Right forelimb (tissue), 1 donor: ENCODE data around the gene NOTUM.
"Not testable (repeated sequence)": the region's sequence is repeated elsewhere in the genome, so short reads cannot be mapped to it uniquely, and the experiment has no call there.

ENCODE experiments used
- DNase-seq: peaks from one replicate; pipeline ENCODE4 v3.0.0-alpha.2; 2018

Gene NOTUM

DNA sequence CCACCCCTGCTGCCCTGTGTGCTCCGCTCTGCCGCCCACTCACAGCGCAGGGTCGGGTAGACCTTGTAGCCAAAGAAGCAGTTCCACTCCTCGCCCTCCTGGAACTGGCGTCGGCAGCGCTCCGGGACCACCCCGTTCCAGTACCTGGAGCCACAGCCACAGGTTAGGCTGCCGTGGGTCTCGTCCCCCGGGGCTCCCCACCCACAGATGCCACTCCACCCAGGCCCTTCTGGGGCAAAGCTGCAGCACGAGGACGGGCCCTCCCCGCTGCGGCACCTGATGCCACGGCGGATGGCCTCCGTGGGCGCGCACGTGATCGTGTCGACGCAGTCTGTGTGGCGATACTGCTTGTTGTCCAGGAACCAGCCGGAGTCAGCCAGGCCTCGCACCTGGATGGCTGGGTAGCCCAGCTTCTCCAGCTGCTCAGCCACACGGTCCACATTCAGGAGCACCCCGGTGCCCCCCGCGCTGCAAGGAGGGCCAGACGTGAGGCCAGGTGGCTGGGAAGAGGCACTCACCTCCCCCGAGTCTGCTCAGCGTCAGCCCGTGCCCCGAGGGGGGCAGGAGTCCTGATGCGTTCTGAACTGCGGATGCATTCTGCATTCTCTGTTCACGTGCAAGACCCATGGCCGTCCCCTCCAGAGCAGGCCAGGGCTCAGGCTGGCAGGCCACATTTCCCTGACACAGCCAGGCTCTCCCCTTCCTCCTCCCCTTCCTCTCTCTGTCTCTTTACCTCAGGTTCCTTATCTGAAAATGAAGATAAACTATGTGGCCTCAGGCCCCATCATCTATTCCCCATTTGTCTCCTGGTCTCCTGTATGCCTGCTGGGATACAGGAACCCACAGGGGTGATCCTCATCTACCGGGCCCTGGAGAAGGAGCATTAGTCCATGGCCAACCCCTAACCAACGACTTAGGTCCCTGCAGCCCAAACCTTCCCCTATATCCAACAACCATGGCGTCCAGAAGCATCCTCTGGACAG, 4.1 kb downstream of the NOTUM start:
- DNase-seq, result no peak

DNA sequence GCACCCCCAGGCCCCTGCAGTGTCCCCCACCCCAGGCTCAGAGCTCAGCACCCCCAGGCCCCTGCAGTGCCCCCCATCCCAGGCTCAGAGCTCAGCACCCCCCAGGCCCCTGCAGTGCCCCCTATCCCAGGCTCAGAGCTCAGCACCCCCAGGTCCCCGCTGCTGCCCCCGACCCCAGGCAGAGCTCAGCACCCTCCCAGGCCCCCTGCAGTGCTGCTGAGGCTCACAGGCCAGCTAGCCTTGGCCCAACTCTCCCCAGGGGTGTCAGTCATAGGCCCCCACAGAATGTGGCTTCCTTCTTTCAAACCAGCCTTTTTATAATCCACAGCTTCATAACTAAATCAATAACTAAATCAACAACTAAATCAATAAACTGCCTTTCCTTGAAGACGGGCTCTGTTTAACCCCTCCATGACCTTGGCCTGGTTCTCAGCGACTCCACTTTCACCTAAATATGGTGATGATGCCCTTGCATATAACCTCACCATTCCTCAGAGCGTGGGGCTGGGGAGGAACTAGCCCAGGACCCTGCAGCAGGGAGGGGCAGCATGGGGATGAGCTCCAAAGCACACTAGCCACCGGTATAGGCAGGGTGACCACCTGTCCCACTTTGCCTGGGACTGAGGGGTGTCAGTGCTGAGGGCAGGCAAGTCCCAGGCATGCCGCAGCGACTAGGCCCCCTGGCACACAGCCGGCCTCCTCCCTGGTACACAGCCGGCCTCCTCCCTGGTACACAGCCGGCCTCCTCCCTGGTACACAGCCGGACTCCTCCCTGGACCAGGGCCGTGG, 5.0 kb downstream of the NOTUM start:
- no peak for DNase-seq

DNA sequence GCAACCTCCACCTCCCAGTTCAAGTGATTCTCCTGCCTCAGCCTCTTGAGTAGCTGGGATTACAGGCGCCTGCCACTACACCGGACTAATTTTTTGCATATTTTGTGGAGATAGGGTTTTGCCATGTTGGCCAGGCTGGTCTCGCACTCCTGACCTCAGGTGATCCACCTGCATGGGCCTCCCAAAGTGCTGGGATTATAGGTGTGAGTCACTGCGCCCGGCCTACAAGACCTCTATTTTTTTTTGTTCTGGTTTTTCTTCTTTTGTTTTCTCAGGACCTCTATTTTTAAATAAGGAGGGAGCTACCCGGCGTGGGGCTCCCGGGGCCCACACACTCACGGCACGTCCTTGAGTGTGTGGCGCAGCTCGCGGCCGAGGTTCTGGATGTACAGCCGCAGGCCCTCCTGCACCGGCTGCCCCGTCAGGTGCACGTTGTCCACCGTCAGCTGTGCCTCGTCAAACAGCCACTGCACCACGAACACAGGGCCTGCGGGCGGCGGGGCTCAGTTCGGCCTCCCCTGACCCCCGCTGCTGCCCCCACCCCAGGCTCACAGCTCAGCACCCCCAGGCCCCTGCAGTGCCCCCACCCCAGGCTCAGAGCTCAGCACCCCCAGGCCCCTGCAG, 5.8 kb downstream of the NOTUM start:
- DNase-seq, result no peak

DNA sequence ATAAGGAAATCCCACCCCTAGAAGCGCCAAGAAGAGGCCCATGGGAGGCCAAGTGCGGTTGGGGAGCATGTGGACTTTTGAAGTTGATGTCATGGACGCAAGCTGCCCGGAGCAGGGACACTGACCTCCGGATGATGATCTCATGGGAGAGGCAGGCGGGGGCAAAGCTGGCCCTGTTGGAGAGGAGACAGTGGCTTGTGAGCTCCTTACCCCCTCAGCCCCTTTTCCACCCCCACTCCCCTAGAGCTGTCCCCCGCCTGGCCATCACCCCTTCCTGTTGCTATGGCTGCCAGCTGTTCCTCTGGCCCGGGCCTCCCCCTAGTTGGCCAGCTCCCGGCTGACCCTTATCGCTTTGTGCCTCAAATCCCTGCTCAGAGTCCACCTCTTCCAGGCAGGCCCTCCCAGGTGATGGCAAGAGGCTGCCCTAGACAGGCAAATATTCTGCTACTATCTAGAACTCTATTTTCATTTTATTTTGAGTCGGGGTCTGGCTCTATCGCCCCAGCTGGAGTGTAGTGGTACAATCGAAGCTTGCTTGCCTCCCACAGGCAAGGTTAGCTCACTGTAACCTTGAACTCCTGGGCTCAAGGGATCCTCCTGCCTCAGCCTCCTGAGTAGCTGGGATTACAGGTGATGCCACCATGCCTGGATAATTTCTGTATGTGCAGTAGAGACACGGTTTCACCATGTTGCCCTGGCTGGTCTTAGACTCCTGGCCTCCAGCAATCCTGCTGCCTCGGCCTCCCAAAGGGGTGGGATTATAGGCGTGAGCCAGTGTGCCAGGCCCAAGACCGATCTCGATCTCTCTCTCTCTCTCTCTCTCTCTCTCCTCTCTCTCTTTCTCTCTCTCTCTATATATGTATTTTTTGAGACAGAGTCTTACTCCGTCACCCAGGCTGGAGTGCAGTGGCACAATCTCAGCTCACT, 6.6 kb downstream of the NOTUM start:
- no peak for DNase-seq

DNA sequence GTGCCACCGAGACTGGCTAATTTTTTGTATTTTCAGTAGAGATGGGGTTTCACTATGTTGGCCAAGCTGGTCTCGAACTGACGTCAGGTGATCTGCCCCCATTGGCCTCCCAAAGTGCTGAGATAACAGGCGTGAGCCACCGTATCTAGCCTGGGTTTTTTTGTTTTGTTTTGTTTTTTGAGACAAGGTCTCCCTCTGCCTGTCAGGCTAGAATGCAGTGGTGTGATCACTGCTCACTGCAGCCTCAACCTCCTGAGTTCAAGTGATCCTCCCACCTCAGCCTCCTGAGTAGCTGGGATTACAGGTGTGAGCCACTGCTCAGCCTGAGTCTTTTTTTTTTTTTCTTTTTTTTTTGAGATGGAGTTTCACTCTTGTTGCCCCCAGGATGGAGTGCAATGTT, 7.5 kb downstream of the NOTUM start:
- not testable (repeated sequence) for DNase-seq

- DNase-seq, result no peak
Observed at GRCh38 chr17:81952792-81953228, 8.2 kb downstream of the NOTUM start.

DNA sequence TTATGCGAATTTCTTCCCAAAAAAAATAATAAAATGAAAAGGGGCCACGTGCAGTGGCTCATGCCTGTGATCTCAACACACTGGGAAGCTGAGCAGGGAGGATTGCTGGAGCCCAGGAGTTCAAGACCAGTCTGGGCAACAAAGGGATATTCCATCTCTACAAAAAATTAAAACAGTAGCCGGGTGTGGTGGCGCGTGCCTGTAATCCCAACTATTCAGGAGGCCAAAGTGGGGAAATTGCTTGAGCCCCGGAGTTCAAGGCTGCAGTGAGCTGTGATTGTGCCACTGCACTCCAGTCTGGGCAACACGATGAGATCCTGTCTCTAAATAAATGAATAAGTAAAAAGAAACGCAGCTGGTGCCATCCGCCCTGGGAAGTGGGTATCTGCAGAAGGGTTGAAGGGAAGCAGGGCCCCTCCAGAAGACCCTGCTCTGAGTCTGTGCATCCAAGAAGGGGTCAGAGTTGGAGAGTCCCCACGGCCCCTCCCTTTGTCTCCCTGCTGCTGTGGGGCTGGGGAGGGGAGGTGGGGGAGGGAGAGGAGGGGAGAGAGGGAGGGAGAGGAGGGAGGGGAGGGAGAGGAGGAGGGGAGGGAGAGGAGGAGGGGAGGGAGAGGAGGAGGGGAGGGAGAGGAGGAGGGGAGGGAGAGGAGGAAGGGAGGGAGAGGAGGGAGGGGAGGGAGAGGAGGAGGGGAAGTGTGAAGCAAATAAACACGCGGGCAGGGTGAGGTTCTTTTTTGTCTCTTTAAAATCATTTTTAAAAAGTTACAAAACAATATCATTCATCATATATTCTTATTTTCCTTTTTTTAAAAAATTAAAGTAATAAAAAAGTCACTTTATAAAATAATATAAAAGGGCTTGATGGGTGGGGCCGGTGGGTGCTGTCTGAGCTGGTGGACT, 9.0 kb downstream of the NOTUM start:
- no peak for DNase-seq

DNA sequence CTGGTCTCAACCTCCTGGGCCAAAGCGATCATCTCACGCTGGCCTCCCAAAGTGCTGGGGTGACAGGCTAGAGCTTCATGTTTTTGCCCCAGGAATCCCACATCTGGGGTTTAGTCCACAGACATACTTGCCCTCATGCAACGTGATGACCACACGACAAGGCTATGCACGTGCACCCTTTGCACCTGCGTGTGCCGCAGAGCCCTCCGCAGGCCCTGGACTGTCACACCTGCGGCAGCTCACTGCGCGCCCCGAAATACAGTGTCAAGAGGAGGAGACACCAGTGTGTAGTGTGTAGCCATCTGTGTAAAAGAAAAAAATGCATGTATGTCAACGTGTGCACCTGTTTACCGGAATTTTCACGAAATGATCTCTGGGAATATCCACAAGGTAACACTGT, 10.5 kb downstream of the NOTUM start:
- DNase-seq, result no peak

DNA sequence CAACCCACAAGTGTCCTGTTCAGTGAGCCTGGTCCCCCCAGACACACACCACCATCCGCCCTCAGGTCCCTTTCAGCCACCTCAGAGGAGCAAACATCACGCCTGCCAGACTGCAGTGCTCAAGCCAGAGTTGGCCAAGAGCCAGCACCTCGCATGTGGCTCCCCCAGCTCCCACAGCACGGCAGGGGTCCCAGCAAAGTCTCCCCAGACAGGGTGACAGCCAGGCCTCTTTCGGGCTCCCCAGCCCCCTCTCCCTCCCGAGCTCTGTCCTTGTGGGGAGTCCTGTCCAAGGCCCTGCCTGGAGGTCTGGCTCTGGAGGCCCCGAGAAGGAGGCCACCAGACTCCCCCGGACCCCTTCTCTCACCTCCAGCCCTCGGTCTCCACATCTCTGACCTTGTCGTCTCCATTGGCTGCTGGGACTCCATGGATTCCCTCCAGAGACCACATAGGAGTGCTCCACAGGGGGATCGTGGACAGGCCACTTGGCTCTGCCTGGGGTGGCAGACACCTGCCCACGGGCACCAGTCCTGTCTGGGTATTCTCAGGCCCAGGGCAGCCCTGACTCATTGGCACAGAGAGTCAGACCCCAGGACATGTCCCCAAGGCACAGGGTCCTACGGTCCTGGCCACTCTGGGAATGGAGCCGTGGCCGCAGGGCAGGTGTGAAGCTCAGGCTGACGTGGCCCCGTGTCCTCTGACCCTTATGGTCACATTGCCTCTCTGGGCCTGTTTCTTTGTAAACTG, 12.2 kb downstream of the NOTUM start:
- DNase-seq, result no peak

GRCh38 chr17:81947189-81947588, 13.8 kb downstream of the NOTUM start, which contains the start of gene MYADML2:
Gene MYADML2, minus strand, starts transcription at chr17:81947233. Its CDS starts 5,492 bp downstream, at chr17:81941741.
- no peak for DNase-seq

DNA sequence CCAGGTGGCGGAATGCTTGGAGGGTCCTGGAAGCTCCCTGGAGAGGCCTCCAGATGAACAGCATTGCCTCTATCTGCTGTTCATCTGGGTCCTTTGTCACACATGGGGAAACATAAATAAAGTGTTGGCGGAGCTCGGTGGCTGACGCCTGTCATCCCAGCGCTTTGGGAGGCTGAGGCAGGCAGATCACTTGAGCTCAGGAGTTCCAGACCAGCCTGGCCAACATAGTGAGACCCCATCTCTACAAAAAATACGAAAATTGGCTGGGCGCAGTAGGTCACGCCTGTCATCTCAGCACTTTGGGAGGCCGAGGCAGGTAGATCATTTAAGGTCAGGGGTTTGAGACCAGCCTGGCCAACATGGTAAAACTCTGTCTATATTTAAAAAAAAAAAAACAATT, 16.1 kb downstream of the NOTUM start:
- DNase-seq, result no peak

GRCh38 chr17:81942167-81942553, 18.8 kb downstream of the NOTUM start:
- DNase-seq, result no peak

DNA sequence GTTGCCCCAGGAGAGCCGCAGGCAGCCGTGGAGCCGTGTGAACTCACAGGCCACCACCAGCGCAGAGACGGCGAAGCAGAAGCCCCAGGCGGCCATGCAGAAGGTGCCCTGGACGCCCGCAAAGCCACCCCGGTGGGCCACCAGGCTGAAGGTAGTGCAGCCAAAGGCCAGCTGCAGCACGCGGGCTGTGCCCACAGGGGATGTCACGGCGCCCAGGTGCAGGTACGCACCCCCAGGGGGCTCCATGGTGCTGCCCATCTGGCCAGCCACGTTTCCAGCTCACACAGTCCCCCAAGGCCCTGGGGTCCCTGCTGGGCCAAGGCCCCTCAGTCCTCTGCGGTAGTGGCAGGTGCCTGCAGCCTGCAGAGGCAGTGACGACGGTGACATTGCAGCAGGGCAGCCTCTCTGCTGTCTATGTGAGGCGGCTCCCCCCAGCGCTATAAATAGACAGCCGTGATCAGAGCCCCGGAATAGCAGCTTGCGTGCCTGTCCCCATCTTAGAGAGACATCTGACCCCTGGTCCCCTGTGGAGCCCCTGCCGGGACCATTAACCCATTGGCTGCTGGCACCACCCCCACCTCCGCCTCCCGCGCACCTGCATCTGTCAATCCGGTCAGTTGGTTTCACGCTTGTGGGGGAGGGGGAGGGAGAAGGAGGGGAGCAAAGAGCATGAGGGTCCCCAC, 19.4 kb downstream of the NOTUM start:
- DNase-seq, result no peak

- no peak for DNase-seq
Observed at GRCh38 chr17:81940538-81941483, 20.2 kb downstream of the NOTUM start.

GRCh38 chr17:81939881-81940385, 21.1 kb downstream of the NOTUM start:
- DNase-seq, result no peak

DNA sequence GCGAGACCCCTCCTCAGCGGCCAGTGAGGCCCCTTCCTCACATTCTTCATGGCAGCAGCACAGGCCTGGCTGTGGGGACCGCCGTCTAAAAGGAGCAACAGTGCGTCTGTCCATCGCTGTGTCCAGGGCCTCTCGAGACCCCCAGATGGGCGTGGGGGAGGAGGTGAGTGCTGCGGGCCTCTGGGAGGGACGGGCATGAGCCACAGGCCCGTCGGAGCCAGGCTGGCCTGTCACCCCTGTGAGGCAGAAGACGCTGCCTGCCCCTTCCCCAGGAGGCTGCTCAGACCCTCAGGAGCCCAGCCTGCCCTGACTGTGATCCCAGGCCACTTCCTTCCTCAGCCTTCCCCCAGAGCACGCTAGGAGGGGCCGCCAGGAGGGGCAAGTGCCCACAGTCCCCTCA, 21.8 kb downstream of the NOTUM start:
- DNase-seq, result no peak

DNA sequence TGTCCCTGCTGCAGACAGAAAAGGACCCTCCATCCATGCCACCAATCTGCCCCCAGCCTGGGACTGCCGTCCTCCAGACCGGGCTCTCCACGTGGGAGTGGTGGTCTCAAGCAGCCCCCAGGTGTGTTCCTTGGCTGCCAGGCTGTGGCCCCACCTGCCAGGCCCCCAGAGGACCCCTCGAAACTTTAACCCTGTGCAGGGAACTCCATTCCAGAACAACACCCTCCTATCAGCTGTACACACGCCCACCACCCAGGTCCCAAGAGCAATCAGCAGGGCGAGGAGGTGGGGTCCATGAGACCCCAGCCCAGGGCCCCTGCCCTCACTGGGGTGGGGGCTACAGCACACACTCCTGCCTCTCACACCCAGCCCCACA, 25.3 kb downstream of the NOTUM start:
- DNase-seq, result no peak
